Measurements from ENCODE around the gene SPTB. TPM values are rescaled to one million over a fixed set of nuclear protein-coding genes. Genes with fewer than 3 reads are reported as not detected.

The SPTB gene
- total RNA-seq, 1 experiment from 2014 or later: 0.13 TPM

DNA sequence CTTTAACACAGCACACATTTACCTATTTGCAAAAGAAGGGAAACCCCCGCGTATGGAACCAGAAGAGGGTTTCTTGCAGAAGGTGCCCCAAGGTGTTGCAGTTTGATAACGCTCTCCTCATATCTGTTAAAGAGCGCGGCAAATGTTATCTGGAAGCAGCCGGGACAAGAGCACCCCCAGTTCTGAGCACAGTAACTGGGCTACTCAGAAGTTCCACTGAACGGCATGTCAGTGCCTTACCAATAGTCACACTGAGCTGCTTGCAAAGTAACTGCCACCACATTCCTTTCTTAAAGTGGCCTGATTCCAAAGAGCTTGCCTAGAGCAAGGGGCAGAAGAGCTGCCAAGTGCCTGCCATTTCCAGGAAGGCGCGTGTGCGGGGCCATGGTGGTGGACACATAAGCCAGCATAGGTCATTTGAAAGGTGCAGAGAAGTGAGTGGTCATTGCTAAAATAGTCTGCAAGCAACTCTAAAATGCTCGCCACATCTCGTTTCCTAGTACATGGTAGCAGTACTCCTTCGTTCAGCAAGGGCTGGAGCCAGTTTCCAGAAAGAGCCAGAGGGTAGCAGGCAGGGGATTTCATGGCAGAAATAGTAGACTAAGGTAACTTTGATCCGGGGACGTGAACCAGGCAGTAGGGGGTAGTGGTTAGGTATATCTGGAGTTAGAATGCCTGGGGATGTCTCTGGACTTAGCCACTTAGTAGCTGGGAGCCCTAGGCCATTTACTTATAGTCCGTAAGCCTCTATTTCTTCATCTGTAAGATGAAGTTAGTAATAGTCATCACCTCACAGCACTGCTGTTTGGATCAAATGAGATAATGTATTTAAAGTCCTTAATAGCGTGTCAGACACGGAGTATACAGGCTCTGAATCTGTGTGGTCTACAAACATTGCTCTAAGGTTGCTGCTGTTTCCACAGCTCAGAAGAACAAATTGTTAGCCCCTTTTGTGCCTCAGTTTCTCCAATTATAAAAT lies 37.6 kb downstream of the SPTB start:
- Histone ChIP-seq H3K36me3 (no peaks in the 10 kb centered on the region), H3K9me3 (no peaks in the 10 kb centered on the region), H3K4me3 (no peak overlapping the region), H3K27me3 (peaks cover 29% of the 10 kb centered on the region)
- no peak for DNase-seq

DNA sequence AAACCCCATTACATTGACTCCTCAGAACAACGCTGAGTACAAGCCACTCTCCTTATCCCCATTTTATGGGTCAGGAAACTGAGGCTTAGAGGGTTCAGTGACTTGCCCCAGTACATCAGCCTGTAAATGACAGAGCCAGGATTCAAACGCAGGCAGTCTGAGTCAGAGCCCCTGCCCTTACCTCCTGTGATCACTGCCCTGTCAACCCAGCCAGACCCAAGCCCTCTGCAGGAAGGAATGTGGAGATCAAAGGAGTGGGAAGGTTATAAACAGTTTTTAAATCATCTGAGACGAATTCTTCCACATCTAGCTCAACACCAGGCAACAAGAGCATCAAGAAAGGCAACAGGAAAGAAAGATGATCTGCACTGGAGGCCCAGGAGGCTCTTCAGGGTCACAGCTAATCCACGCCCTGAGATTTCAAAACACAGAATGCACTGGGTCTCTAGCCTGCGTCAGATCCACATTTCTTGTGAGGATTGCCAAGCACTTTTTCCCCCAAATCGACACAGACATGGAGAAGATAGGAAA lies 38.5 kb downstream of the SPTB start:
- H3K9me3 ChIP-seq: no peaks in the 10 kb centered on the region
- DNase-seq: peak; percentile 63
- H3K36me3 ChIP-seq: no peaks in the 10 kb centered on the region
- H3K4me3 ChIP-seq: no peak overlapping the region
- H3K27me3 ChIP-seq: peaks cover 24% of the 10 kb centered on the region

DNA sequence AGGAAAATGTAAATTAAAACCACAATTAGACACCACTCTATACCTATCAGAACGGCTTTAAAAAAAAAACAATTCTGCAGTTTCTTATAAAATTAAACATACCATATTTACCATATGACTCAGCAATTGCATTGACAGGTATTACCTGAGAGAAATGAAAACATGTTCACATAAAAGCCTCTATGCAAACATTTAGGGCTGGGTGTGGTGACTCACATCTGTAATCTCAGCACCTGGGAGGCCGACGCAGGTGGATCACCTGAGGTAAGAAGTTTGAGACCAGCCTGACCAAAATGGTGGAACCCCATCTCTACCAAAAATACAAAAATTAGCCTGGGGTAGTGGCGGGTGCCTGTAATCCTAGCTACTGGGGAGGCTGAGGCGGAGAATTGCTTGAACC lies 41.1 kb downstream of the SPTB start:
- peaks cover 6% of the 10 kb centered on the region for H3K27me3 ChIP-seq
- no peak for DNase-seq
- no peak overlapping the region for H3K4me3 ChIP-seq
- H3K36me3 ChIP-seq: no peaks in the 10 kb centered on the region
- H3K9me3 ChIP-seq: no peaks in the 10 kb centered on the region

DNA sequence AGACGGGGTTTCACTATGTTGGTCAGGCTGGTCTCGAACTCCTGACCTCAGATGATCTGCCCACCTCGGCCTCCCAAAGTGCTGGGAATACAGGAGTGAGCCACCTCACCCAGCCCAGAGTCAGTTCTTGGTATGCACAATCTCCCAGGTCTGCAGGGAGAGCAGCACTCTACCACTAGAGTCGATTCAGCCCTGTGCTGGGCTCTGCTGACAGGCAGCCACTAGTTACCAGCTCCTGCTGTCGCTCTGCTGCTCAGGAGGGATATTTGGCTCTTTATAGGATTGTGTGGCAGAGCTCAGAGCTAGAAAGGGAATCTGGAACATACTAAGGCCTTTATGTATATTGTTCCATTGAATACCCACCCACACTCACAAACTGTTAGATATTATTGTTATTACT lies 44.3 kb downstream of the SPTB start:
- Histone ChIP-seq H3K27me3 (0 out of 2 replicates have a peak, but pooled peaks cover 2% of the 10 kb centered on the region), H3K36me3 (no peaks in the 10 kb centered on the region), H3K4me3 (no peak overlapping the region), H3K9me3 (no peaks in the 10 kb centered on the region)
- no peak for DNase-seq

DNA sequence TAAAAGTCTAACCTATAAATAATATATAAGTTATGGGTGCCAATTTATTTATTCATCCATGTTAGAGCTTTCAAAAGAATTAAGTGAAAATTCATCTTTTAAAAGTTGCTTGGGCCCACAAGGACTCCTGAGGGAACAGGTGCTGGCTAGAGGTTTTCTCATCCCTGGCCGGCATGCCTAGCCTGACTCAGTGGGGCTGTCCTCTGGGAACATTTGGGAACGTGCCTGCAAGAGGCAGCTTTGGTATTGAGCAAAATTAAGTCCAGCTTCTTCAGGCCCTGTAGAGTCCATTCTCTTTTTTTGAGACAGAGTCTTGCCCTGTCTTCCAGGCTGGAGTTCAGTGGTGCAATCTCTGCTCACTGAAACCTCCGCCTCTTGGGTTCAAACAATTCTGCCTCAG lies 44.7 kb downstream of the SPTB start:
- Histone ChIP-seq H3K9me3 (no peaks in the 10 kb centered on the region), H3K4me3 (no peak overlapping the region), H3K36me3 (no peaks in the 10 kb centered on the region), H3K27me3 (0 out of 2 replicates have a peak, but pooled peaks cover 2% of the 10 kb centered on the region)
- DNase-seq: no peak

DNA sequence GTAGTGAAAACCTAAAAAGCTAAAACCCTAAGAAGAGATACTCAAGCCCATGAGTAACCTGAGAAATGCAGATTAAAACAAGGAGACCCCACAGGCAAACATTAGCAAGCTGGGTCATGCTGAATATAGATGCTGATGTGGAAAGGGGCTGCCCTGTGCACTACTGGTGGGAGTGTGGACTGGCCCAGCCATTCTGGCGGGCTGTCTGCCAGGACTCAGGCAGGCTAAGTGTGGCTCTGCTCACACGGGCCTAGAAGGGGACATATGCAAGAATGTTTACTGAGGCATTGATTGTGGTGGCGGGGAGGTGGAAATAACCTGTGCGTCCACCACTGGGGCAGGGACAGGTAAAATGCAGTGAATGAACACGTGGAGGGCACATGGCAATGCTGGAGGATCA lies 48.3 kb downstream of the SPTB start:
- no peak for DNase-seq
- H3K9me3 ChIP-seq: no peaks in the 10 kb centered on the region
- no peak overlapping the region for H3K4me3 ChIP-seq
- no peaks in the 10 kb centered on the region for H3K36me3 ChIP-seq
- H3K27me3 ChIP-seq: no peaks in the 10 kb centered on the region

DNA sequence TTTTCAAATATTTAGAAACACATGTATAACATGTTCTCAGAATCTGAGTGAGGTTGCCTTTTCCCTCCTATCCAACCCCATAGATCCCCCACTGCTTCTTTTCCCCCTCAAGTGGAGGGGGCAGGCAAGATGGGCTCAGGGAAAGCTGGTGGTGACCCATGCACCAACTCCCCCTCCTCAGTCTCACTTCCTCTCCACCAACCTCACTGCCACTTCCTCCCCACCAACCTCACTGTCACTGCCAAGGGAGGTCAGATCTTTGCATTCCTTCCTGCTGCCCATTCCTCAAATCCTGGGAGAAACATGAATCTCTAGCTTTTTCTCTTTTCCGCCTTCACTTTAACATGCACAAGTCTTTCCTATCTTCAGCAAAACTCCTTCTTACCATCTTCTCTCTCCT lies 48.7 kb downstream of the SPTB start:
- no peaks in the 10 kb centered on the region for H3K36me3 ChIP-seq
- no peaks in the 10 kb centered on the region for H3K9me3 ChIP-seq
- no peak for DNase-seq
- H3K27me3 ChIP-seq: no peaks in the 10 kb centered on the region
- H3K4me3 ChIP-seq: no peak overlapping the region

DNA sequence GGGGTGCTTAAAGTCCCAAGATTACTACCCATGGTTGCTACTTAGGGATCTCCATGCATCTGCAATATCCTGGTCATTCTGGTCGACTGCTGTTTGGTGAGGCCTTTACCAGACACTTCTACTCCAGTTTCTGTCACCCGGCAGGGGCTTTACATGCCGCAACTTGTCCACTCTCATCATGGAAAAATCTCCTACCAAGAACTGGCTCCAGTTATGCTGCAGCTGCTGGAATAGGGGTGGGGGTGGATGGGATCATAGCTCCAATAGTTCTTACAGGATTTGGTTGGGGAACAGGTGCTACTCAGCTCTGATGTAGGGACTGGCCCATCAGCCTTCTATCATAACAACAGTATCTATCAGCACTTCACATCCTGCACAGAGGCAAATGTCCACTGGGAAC lies 51.6 kb downstream of the SPTB start:
- Histone ChIP-seq H3K27me3 (no peaks in the 10 kb centered on the region), H3K4me3 (no peak overlapping the region)
- DNase-seq: no peak

DNA sequence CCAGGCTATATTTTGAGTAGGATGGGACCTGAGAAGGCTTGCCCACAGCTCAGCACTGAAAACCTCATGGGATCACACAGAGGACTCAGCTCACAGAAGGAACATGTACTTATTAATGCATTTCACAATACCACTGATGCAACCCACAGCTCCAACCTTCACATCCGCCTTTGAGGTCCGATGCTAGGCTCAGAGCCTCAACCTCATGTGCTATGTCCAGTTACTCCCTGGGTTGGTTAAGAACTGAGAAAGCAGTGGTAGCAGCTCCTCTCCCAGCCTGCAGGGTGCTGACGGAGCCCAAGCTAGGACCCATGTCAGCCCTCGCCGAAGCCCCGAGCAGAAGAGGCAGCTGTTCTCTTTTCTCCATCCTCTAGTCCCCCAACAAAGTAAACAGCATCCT lies 52.9 kb downstream of the SPTB start:
- no peak for DNase-seq
- H3K4me3 ChIP-seq: no peak overlapping the region
- H3K9me3 ChIP-seq: no peaks in the 10 kb centered on the region
- H3K27me3 ChIP-seq: no peaks in the 10 kb centered on the region
- no peaks in the 10 kb centered on the region for H3K36me3 ChIP-seq

More for the DNA sequence above, 51.6 kb downstream of the SPTB start:
- Histone ChIP-seq H3K36me3 (no peaks in the 10 kb centered on the region), H3K9me3 (no peaks in the 10 kb centered on the region)

DNA sequence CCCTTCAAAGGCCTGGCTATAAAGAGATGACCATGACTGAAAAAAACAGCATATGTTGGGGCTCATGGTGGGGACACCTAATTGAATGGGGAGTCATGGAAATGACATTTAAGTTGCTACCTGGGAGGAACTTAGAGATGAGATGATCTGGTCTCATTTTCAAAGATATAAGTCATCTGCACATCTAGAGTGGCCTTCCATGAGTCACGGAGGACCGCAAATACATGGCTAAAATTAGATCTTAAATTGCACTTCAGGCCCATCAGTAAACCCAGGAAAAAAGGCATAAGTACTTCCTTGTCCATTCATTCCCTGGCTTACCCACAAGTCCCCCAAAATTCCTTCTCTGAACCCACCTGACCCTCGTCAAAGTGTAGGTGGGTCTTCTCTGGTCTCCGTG lies 53.4 kb downstream of the SPTB start:
- H3K4me3 ChIP-seq: no peak overlapping the region
- H3K9me3 ChIP-seq: no peaks in the 10 kb centered on the region
- H3K36me3 ChIP-seq: no peaks in the 10 kb centered on the region
- no peaks in the 10 kb centered on the region for H3K27me3 ChIP-seq
- no peak for DNase-seq

DNA sequence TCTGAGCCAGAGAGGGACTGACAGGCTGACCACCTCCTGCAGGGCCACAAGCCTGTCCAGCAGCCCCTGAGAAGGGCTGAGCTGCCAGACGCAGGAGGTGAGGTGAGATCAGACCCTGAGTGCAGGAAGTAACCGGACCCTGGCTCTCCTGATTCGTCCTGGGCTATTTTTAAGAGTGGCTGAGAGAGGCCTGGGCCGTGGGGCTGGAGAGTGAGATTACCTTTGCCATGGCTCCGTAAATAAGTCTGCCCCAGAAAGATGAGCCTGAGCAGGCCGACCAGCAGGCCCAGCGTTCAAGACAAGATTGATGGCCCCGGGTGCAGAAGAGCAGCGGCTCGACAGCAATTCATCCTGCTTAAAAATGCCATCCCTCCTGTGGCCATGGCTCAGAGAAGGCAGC lies 54.2 kb downstream of the SPTB start:
- Histone ChIP-seq H3K27me3 (no peaks in the 10 kb centered on the region), H3K4me3 (no peak overlapping the region), H3K9me3 (no peaks in the 10 kb centered on the region), H3K36me3 (no peaks in the 10 kb centered on the region)
- no peak for DNase-seq

DNA sequence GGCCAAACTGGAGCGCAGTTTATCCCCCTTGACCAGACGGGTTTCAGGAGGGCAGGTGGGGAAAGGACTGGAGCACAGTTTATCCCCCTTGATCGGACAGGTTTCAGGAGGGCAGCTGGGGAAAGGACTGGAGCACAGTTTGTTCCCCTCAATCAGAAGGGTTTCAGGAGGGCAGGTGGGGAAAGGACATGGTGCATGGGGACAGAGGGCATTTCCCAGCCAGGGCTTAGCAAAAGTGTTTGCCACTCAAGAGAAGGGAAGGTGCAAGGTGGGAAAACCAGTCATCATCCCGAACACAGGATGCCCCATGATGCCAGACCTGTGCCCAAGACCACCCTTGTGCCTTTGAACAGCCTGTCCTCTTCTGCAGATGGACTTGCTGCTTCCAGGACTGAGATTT lies 54.7 kb downstream of the SPTB start:
- no peak for DNase-seq
- H3K27me3 ChIP-seq: no peaks in the 10 kb centered on the region
- no peak overlapping the region for H3K4me3 ChIP-seq
- H3K36me3 ChIP-seq: no peaks in the 10 kb centered on the region
- no peaks in the 10 kb centered on the region for H3K9me3 ChIP-seq

DNA sequence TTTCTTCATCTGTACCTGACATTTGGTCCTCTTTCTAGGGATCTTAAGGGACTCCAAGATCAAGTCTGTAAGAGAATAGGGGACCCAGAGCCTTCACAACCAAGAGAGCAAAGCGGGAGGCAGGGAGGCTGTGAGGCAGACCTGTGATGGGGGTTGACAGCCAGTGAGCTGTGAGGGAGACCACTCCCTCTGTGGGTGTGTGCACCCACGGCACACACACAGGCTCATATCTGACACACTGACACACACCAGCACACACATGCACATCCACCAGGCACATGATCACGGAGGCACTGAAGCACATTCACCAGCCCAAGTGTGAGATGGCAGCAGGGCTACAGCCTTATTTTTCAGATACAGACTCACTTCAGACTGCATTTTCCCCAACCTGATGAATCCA lies 55.2 kb downstream of the SPTB start:
- no peak for DNase-seq
- H3K9me3 ChIP-seq: no peaks in the 10 kb centered on the region
- no peaks in the 10 kb centered on the region for H3K27me3 ChIP-seq
- H3K4me3 ChIP-seq: no peak overlapping the region
- H3K36me3 ChIP-seq: no peaks in the 10 kb centered on the region

DNA sequence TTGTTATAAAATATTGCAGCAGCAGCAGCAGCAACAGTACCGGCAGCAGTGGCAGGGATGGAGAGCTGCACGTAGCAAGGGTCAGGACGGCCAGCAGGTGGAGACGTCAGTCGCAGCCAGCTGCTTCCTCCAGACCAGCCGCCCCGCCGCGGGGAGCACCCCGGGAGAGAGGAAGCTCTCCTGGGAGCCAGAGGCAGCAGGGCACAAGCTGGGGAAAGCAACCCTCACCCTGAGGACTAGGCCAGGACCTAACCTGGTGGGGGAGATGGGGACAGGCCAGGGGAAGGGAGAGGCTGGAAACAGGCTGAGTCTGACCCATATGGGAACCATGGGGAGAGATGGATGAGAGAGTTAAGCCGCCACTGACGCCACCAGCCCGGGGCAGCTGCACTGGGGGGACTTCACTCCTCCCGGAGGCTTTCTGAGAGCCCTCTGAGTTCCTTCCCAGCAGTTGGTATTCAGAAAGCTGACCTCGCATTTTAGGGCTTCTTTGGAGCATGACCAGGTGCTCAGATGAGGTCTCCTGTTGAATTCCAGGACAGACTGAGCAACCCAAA lies 56.3 kb downstream of the SPTB start:
- no peaks in the 10 kb centered on the region for H3K27me3 ChIP-seq
- peak; percentile 54 for DNase-seq
- H3K4me3 ChIP-seq: no peak overlapping the region
- no peaks in the 10 kb centered on the region for H3K36me3 ChIP-seq
- H3K9me3 ChIP-seq: no peaks in the 10 kb centered on the region

DNA sequence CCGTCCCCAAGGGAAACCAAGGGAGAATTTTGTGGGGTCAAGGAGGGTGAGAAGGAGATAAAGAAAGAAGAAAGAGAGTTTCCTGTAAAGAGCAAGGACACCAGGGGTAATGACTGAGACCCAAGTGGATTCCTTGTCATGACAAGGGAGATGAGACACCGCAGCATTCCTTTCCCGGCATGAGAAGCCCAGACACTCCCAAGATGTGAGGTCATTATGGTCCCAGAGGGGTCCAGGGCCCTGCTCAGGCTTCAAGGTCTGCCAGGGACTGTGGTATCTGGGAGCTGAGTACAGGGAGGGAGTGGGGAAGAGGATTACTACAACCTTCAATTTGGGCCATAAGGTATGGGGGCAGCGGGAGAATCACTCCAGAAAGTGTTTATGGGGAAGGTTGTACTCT lies 58.1 kb downstream of the SPTB start:
- DNase-seq: no peak
- no peaks in the 10 kb centered on the region for H3K9me3 ChIP-seq
- H3K4me3 ChIP-seq: no peak overlapping the region
- H3K27me3 ChIP-seq: no peaks in the 10 kb centered on the region
- H3K36me3 ChIP-seq: no peaks in the 10 kb centered on the region

DNA sequence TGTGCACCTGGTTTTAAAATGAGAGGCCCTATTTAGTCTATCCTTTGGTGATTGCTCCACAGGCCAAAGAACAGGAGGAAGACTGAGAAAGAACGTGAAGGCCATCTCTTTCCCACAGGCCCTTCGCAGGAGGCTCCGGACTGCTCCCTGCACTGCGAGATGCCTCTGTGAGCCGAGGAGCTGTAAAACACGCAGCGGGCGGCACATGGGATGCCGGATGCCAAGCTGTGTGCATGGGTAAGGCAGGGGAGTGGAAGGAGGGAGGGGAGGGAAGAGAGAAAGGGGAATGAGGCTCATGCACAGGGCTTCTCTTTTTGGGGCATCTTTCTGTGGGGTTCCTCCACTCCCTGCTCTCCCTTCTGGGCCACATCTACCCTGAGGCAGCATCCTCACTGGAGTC lies 61.6 kb downstream of the SPTB start:
- H3K27me3 ChIP-seq: no peaks in the 10 kb centered on the region
- no peaks in the 10 kb centered on the region for H3K36me3 ChIP-seq
- no peak overlapping the region for H3K4me3 ChIP-seq
- H3K9me3 ChIP-seq: no peaks in the 10 kb centered on the region
- DNase-seq: no peak

DNA sequence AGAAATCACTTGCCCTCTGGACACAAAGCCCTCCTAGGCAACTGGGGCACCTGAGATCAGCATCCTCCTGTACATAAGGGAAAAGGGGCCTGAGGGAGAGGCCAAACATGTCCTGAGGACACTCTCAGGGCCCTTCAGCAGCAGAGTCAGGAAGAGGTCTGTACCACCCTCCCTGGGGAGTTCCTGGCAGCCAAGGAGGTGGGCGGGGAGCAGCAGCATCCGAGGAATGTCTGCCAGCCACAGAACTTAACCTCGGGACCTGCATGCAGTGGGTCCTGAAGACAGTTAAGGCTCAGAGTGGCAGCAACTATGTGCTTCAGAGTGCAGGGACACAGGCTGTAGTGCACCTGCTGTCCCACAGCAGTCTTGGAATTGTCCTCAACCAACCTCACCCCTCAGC lies 62.1 kb downstream of the SPTB start:
- H3K36me3 ChIP-seq: no peaks in the 10 kb centered on the region
- no peak overlapping the region for H3K4me3 ChIP-seq
- no peaks in the 10 kb centered on the region for H3K9me3 ChIP-seq
- no peaks in the 10 kb centered on the region for H3K27me3 ChIP-seq
- DNase-seq: peak; percentile 19
